Neural progenitor cell (in vitro differentiated cells): ENCODE data around the gene FMNL2.

Experiments used
- EZH2phosphoT487 ChIP-seq: fragments of 200-600 bp; sonication (generic); IDR thresholded peaks from 2 replicates; pipeline ENCODE4 v1.6.1; 2017; ENCODE audit warnings: antibody characterized with exemption
- TF ChIP-seq, protein P1 (sequence below): fragments of 200-600 bp; sonication (generic); IDR thresholded peaks from 2 replicates; pipeline ENCODE4 v1.5.1; 2017; ENCODE audit warnings: antibody characterized with exemption, mild to moderate bottlenecking

- TF ChIP-seq, protein P1, sequence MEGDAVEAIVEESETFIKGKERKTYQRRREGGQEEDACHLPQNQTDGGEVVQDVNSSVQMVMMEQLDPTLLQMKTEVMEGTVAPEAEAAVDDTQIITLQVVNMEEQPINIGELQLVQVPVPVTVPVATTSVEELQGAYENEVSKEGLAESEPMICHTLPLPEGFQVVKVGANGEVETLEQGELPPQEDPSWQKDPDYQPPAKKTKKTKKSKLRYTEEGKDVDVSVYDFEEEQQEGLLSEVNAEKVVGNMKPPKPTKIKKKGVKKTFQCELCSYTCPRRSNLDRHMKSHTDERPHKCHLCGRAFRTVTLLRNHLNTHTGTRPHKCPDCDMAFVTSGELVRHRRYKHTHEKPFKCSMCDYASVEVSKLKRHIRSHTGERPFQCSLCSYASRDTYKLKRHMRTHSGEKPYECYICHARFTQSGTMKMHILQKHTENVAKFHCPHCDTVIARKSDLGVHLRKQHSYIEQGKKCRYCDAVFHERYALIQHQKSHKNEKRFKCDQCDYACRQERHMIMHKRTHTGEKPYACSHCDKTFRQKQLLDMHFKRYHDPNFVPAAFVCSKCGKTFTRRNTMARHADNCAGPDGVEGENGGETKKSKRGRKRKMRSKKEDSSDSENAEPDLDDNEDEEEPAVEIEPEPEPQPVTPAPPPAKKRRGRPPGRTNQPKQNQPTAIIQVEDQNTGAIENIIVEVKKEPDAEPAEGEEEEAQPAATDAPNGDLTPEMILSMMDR = no peak
- no peak for TF ChIP-seq EZH2phosphoT487
Measured at GRCh38 chr2:152600051-152600657, 265.2 kb downstream of the FMNL2 start.
